Measurements from ENCODE around the gene SFMBT1.

- TF ChIP-seq CTCF (IDR thresholded peaks at IDR 0.05) (no peak), POLR2A (IDR thresholded peaks at IDR 0.05) (no peak)
These were observed 37.6 kb upstream of the SFMBT1 start for GRCh38 chr3:53083521-53083920.

Measured in right lobe of liver (tissue), 4 donors.